SK-N-SH treated with all-trans-retinoic acid at 6 μM for 48 hours (cell line): ENCODE measurements around the gene CCDC85C.
A peak's percentile ranks its signal among the peaks of the same experiment; 100 is the strongest.

Source experiments
- ATAC-seq: fragments of 200-7000 bp; cut with Tn5 transposase; 3 replicates; pipeline ENCODE4 v1.9.1; 2020; ENCODE audit warnings: mild to moderate bottlenecking, moderate library complexity
- ARNTL ChIP-seq: fragments of 450-650 bp; formaldehyde crosslinking; IDR thresholded peaks from 2 replicates; pipeline ENCODE4 v1.5.0; 2020; ENCODE audit warnings: low read depth, mild to moderate bottlenecking, moderate library complexity, borderline replicate concordance
- BACH2 ChIP-seq: fragments of 250-450 bp; sonication (Bioruptor Pico); IDR thresholded peaks from 2 replicates; pipeline ENCODE4 v1.9.0; 2021; ENCODE audit warnings: mild to moderate bottlenecking, borderline replicate concordance
- CSDC2 ChIP-seq: fragments of 250-450 bp; sonication (Bioruptor Pico); IDR thresholded peaks from 2 replicates; pipeline ENCODE4 v1.5.0; 2020; ENCODE audit warnings: mild to moderate bottlenecking, moderate library complexity
- ESRRG ChIP-seq: fragments of 250-450 bp; sonication (Bioruptor Pico); IDR thresholded peaks from 2 replicates; pipeline ENCODE4 v1.6.1; 2021; ENCODE audit warnings: mild to moderate bottlenecking
- GLIS3 ChIP-seq: fragments of 250-450 bp; sonication (Bioruptor Pico); IDR thresholded peaks from 2 replicates; pipeline ENCODE4 v1.5.0; 2020; ENCODE audit warnings: mild to moderate bottlenecking, moderate library complexity
- OSR1 ChIP-seq: fragments of 250-450 bp; sonication (Bioruptor Pico); IDR thresholded peaks from 2 replicates; pipeline ENCODE4 v1.8.0; 2022; ENCODE audit warnings: moderate library complexity, mild to moderate bottlenecking, inconsistent platforms
- PATZ1 ChIP-seq: fragments of 250-450 bp; sonication (Bioruptor Pico); IDR thresholded peaks from 2 replicates; pipeline ENCODE4 v1.8.0; 2020; ENCODE audit warnings: mild to moderate bottlenecking, moderate library complexity, borderline replicate concordance
- POU6F1 ChIP-seq: fragments of 250-450 bp; sonication (Bioruptor Pico); IDR thresholded peaks from 2 replicates; pipeline ENCODE4 v1.8.0; 2021; ENCODE audit warnings: low read depth, mild to moderate bottlenecking, moderate library complexity, borderline replicate concordance
- PPARA ChIP-seq: fragments of 250-450 bp; sonication (Bioruptor Pico); IDR thresholded peaks from 2 replicates; pipeline ENCODE4 v1.5.0; 2020; ENCODE audit warnings: mild to moderate bottlenecking, borderline replicate concordance
- RARB ChIP-seq: fragments of 250-450 bp; sonication (Bioruptor Pico); IDR thresholded peaks from 2 replicates; pipeline ENCODE4 v1.8.0; 2021; ENCODE audit warnings: mild to moderate bottlenecking, moderate library complexity
- SNAI2 ChIP-seq: fragments of 250-450 bp; sonication (Bioruptor Pico); IDR thresholded peaks from 2 replicates; pipeline ENCODE4 v1.5.0; 2020; ENCODE audit warnings: mild to moderate bottlenecking, moderate library complexity
- TCF4 ChIP-seq: fragments of 250-450 bp; sonication (Bioruptor Pico); IDR thresholded peaks from 2 replicates; pipeline ENCODE4 v1.8.0; 2021; ENCODE audit warnings: mild to moderate bottlenecking, moderate library complexity, borderline replicate concordance
- TOX ChIP-seq: fragments of 250-450 bp; sonication (Bioruptor Pico); IDR thresholded peaks from 2 replicates; pipeline ENCODE4 v1.8.0; 2021; ENCODE audit warnings: mild to moderate bottlenecking, moderate library complexity, borderline replicate concordance
- ZC3H10 ChIP-seq: fragments of 250-450 bp; sonication (Bioruptor Pico); IDR thresholded peaks from 2 replicates; pipeline ENCODE4 v1.5.1; 2021; ENCODE audit warnings: mild to moderate bottlenecking, moderate library complexity
- ZFP3 ChIP-seq: fragments of 250-450 bp; sonication (Bioruptor Pico); IDR thresholded peaks from 2 replicates; pipeline ENCODE4 v1.5.0; 2020; ENCODE audit warnings: mild to moderate bottlenecking, moderate library complexity
- ZFP30 ChIP-seq: fragments of 450-650 bp; formaldehyde crosslinking; IDR thresholded peaks from 2 replicates; pipeline ENCODE4 v1.5.0; 2022; ENCODE audit warnings: mild to moderate bottlenecking, moderate library complexity
- ZNF565 ChIP-seq: fragments of 450-650 bp; formaldehyde crosslinking; conservative IDR thresholded peaks from 2 replicates; pipeline ENCODE4 v1.5.0; 2020; ENCODE audit warnings: low read depth, mild to moderate bottlenecking, moderate library complexity
- ZNF70 ChIP-seq: fragments of 450-650 bp; formaldehyde crosslinking; IDR thresholded peaks from 2 replicates; pipeline ENCODE4 v1.5.0; 2020; ENCODE audit warnings: mild to moderate bottlenecking, moderate library complexity
- ZNF8 ChIP-seq: fragments of 450-650 bp; formaldehyde crosslinking; IDR thresholded peaks from 2 replicates; pipeline ENCODE4 v1.5.0; 2020; ENCODE audit warnings: mild to moderate bottlenecking, moderate library complexity
- TF ChIP-seq, protein P1 (sequence below): fragments of 250-450 bp; sonication (Bioruptor Pico); IDR thresholded peaks from 2 replicates; pipeline ENCODE4 v1.5.1; 2021; ENCODE audit warnings: mild to moderate bottlenecking, moderate library complexity
- TF ChIP-seq, protein P2 (sequence below): fragments of 250-450 bp; sonication (Bioruptor Pico); IDR thresholded peaks from 2 replicates; pipeline ENCODE4 v1.5.1; 2020; ENCODE audit warnings: low read depth, mild to moderate bottlenecking, moderate library complexity
- TF ChIP-seq, protein P3 (sequence below): fragments of 250-450 bp; sonication (Bioruptor Pico); IDR thresholded peaks from 2 replicates; pipeline ENCODE4 v1.5.0; 2020; ENCODE audit warnings: mild to moderate bottlenecking, moderate library complexity

Gene CCDC85C

DNA sequence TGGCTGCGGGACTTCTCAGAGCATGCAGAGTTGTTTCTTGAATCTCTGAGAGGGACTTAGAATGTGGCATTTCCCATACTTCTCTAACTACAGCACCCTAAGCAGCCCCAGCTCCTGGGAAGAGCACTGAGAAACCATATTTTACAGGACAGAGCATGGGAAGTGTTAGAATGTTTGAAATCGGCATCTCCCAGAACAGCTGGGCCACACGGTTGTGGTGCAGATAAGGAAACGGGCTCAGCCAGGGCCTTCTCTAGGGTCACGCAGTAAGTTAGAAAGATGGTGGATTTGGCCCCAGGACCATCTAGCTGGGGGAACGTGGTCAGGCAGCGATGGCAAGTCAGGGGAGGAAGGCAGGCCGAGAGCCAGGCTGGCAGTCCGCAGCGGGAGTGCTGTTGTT, 30.4 kb upstream of the CCDC85C start (continued):
- TF ChIP-seq POU6F1 (CRISPR knock-in tag) = no peak
- TF ChIP-seq SNAI2 (CRISPR knock-in tag) = no peak
- TF ChIP-seq TCF4 (CRISPR knock-in tag) = no peak

- TF ChIP-seq, protein P1, sequence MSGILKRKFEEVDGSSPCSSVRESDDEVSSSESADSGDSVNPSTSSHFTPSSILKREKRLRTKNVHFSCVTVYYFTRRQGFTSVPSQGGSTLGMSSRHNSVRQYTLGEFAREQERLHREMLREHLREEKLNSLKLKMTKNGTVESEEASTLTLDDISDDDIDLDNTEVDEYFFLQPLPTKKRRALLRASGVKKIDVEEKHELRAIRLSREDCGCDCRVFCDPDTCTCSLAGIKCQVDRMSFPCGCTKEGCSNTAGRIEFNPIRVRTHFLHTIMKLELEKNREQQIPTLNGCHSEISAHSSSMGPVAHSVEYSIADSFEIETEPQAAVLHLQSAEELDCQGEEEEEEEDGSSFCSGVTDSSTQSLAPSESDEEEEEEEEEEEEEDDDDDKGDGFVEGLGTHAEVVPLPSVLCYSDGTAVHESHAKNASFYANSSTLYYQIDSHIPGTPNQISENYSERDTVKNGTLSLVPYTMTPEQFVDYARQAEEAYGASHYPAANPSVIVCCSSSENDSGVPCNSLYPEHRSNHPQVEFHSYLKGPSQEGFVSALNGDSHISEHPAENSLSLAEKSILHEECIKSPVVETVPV (CRISPR knock-in tag) = no peak
- no peak for TF ChIP-seq RARB (CRISPR knock-in tag)
- no peak for TF ChIP-seq ARNTL (CRISPR knock-in tag)
- TF ChIP-seq ESRRG (CRISPR knock-in tag) = no peak
- TF ChIP-seq ZNF8 = no peak
- TF ChIP-seq, protein P2, sequence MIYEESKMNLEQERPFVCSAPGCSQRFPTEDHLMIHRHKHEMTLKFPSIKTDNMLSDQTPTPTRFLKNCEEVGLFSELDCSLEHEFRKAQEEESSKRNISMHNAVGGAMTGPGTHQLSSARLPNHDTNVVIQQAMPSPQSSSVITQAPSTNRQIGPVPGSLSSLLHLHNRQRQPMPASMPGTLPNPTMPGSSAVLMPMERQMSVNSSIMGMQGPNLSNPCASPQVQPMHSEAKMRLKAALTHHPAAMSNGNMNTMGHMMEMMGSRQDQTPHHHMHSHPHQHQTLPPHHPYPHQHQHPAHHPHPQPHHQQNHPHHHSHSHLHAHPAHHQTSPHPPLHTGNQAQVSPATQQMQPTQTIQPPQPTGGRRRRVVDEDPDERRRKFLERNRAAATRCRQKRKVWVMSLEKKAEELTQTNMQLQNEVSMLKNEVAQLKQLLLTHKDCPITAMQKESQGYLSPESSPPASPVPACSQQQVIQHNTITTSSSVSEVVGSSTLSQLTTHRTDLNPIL (CRISPR knock-in tag) = no peak
- TF ChIP-seq TCF4 (CRISPR knock-in tag) = no peak
- TF ChIP-seq POU6F1 (CRISPR knock-in tag) = no peak
- no peak for TF ChIP-seq ZC3H10 (CRISPR knock-in tag)
- TF ChIP-seq ZFP30 (CRISPR knock-in tag) = no peak
- TF ChIP-seq PPARA (CRISPR knock-in tag) = no peak
- TF ChIP-seq ZFP3 (CRISPR knock-in tag) = no peak
- no peak for TF ChIP-seq PATZ1
- no peak for TF ChIP-seq GLIS3 (CRISPR knock-in tag)
- ATAC-seq = no peak
These were observed 29.9 kb upstream of the CCDC85C start for GRCh38 chr14:99633918-99634317.

DNA sequence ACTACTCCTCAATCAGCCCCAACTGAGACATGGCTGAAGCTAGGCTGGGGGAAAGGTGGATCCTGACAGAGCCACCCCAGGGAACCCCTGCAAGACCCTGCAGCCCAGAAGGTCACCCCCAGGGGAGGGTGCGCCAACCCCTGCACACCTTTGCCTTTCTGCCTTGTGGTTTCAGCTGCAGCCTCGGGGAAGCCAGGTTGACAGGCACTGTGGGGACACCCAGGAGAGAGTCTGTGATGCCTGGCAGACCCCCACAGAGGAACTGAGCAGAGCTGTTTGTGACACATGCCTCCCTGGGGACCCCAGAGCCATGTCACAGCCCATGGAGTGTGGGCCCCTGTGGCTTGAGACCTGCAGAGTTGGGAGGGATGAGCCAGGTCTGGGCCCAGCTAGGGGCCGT, 29.1 kb upstream of the CCDC85C start:
- TF ChIP-seq CSDC2 (CRISPR knock-in tag) (no peak), ZFP30 (CRISPR knock-in tag) (no peak), GLIS3 (CRISPR knock-in tag) (no peak), TCF4 (CRISPR knock-in tag) (no peak)
- ATAC-seq = no peak

DNA sequence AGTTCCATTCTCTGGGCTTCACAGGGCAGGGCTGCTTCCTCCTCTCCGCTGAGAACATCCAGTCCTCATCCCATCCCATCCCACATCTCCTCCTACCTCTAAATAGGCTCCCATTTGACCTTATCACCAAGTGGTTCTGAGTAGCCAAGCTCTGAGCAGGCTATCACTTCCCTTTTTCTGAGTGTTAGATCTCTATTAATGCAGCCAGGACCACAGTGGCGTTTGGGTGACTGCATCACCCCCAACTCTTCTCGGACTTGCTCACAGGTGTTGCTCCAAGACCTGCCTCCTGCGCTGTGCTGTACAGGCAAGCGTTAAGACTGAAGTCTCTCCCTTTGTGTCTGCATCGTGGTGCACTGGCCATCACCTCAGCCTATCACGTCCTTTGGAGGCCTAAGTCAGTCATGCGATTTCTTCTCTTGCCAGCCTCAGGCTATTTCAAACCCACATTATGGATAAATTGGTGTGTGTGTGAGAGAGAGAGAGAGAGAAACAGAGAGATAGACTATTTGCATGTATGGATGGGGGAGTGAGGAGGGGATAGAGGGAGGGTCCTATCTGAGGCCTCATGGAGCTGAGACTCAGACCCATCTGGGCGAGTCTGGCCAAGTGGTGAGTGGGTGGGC, 28.5 kb upstream of the CCDC85C start:
- TF ChIP-seq RARB (CRISPR knock-in tag) (no peak), ZNF70 (CRISPR knock-in tag) (peak; percentile 76), BACH2 (CRISPR knock-in tag) (no peak), GLIS3 (CRISPR knock-in tag) (no peak)

GRCh38 chr14:99630202-99630601, 26.2 kb upstream of the CCDC85C start:
- no peak for ATAC-seq
- TF ChIP-seq ZNF70 (CRISPR knock-in tag) = no peak
- TF ChIP-seq, protein P3, sequence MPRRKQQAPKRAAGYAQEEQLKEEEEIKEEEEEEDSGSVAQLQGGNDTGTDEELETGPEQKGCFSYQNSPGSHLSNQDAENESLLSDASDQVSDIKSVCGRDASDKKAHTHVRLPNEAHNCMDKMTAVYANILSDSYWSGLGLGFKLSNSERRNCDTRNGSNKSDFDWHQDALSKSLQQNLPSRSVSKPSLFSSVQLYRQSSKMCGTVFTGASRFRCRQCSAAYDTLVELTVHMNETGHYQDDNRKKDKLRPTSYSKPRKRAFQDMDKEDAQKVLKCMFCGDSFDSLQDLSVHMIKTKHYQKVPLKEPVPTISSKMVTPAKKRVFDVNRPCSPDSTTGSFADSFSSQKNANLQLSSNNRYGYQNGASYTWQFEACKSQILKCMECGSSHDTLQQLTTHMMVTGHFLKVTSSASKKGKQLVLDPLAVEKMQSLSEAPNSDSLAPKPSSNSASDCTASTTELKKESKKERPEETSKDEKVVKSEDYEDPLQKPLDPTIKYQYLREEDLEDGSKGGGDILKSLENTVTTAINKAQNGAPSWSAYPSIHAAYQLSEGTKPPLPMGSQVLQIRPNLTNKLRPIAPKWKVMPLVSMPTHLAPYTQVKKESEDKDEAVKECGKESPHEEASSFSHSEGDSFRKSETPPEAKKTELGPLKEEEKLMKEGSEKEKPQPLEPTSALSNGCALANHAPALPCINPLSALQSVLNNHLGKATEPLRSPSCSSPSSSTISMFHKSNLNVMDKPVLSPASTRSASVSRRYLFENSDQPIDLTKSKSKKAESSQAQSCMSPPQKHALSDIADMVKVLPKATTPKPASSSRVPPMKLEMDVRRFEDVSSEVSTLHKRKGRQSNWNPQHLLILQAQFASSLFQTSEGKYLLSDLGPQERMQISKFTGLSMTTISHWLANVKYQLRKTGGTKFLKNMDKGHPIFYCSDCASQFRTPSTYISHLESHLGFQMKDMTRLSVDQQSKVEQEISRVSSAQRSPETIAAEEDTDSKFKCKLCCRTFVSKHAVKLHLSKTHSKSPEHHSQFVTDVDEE = no peak
- no peak for TF ChIP-seq TCF4 (CRISPR knock-in tag)
- TF ChIP-seq BACH2 (CRISPR knock-in tag) = no peak
- no peak for TF ChIP-seq OSR1 (CRISPR knock-in tag)
- no peak for TF ChIP-seq CSDC2 (CRISPR knock-in tag)
- no peak for TF ChIP-seq ZFP30 (CRISPR knock-in tag)
- no peak for TF ChIP-seq TOX (CRISPR knock-in tag)
- TF ChIP-seq ZNF565 = no peak
- TF ChIP-seq SNAI2 (CRISPR knock-in tag) = no peak
- no peak for TF ChIP-seq GLIS3 (CRISPR knock-in tag)
- TF ChIP-seq ESRRG (CRISPR knock-in tag) = no peak
- no peak for TF ChIP-seq PPARA (CRISPR knock-in tag)
- TF ChIP-seq, all 23 proteins: peak for 0

More for the DNA sequence above, 28.5 kb upstream of the CCDC85C start:
- ATAC-seq = no peak
